ENCODE results near the gene CD300A.
"Not testable (repeated sequence)": the region's sequence is repeated elsewhere in the genome, so short reads cannot be mapped to it uniquely, and the experiment has no call there.

Gene CD300A

GRCh38 chr17:74485022-74485743, 18.7 kb downstream of the CD300A start:
- DNase-seq = no peak

GRCh38 chr17:74485841-74486240, 19.4 kb downstream of the CD300A start:
- no peak for DNase-seq

- not testable (repeated sequence) for DNase-seq
These were observed 21.8 kb downstream of the CD300A start for GRCh38 chr17:74488276-74488675.

- DNase-seq = no peak
These were observed 24.3 kb downstream of the CD300A start for GRCh38 chr17:74490716-74491115.

GRCh38 chr17:74491626-74492025, 25.2 kb downstream of the CD300A start:
- no peak for DNase-seq

- peak; percentile 41 to 71 (median 58) for DNase-seq
These were observed 26.9 kb downstream of the CD300A start for GRCh38 chr17:74493331-74493833.

- no peak for DNase-seq
These were observed 31.0 kb downstream of the CD300A start for GRCh38 chr17:74497471-74497870.

- DNase-seq = no peak
These were observed 33.6 kb downstream of the CD300A start for GRCh38 chr17:74499992-74500391.

GRCh38 chr17:74502861-74503260, 36.4 kb downstream of the CD300A start:
- no peak for DNase-seq

- not testable (repeated sequence) for DNase-seq
These were observed 37.5 kb downstream of the CD300A start for GRCh38 chr17:74503949-74504348.

- DNase-seq = no peak
These were observed 41.7 kb downstream of the CD300A start for GRCh38 chr17:74508156-74508555.

GRCh38 chr17:74512036-74512435, 45.6 kb downstream of the CD300A start:
- no peak for DNase-seq

- DNase-seq = no peak
These were observed 46.2 kb downstream of the CD300A start for GRCh38 chr17:74512624-74513091.

GRCh38 chr17:74513987-74514631, 47.7 kb downstream of the CD300A start:
- DNase-seq = peak; percentile 25 to 50 (median 45)

- peak in 2 of 6 experiments; percentile 49 to 50 for DNase-seq
These were observed 48.3 kb downstream of the CD300A start for GRCh38 chr17:74514632-74515334.

GRCh38 chr17:74515941-74516340, 49.5 kb downstream of the CD300A start:
- DNase-seq = no peak

- no peak for DNase-seq
These were observed 50.3 kb downstream of the CD300A start for GRCh38 chr17:74516561-74517328.

GRCh38 chr17:74518413-74518981, 52.1 kb downstream of the CD300A start:
- DNase-seq = not testable (repeated sequence)

- no peak for DNase-seq
These were observed 53.6 kb downstream of the CD300A start for GRCh38 chr17:74520016-74520434.

GRCh38 chr17:74520790-74521480, 54.5 kb downstream of the CD300A start:
- no peak for DNase-seq

- DNase-seq = no peak
These were observed 55.3 kb downstream of the CD300A start for GRCh38 chr17:74521701-74522201.
